ENCODE results near the gene MAGI2.

The MAGI2 gene

GRCh38 chr7:78712111-78712510 lies 741.4 kb downstream of the MAGI2 start:
- DNase-seq = no peak

DNA sequence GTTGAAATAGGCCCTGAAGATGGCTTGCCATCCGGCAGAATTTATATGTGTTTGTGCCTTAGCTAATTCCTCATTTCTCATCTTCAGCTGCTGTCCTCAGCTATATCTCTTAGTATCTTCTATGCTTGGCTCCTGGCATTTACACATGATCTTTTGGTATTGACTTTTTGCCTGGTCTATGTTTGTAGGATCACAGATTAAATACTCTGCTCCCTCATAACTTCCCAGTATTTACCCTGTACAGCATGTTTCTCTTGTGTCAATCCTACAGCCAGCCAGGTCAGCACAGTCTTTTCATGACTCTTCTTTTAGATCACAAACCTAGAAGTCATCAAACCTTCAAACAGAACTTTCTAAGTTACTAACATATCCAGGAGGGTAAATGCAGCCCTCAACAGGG lies 743.8 kb downstream of the MAGI2 start:
- no peak for DNase-seq

GRCh38 chr7:78704504-78704903 lies 749.0 kb downstream of the MAGI2 start:
- DNase-seq = no peak

DNA sequence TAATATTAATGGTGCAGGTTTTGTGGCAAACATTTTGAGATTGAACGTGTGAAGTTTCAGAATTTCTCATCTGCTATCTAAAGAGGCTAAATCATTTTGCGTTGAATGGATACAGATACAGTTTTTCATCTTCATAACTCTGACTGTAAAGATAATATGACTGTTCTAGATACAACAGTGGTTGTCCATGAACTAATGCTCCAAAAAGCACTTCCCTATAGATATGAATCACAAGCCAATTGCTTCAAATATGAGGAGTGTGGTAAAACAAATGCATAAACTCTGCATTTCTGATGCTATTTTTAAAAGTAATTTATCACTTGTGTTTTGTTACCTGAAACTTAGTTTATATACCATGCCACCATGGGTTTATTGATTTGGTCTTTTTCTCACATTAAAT lies 750.1 kb downstream of the MAGI2 start:
- no peak for DNase-seq

DNA sequence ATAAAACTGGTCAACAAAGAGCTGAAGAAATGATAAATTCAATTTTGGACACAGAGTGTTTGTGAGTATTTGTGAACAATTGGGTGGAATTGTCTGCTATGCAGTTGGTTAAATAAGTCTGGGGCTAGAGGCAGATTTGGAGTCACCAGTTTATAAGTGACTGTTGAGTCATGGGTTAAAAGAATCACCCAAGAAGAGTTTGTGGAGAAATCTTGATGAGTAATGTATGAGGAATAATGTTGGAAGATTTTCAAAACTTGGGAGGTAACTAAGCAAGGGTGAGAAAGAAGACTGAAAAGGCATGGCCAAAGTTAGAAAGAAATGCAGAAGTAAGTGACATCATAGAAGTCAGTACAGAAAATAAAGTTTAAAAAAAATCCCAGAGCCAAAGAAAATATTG lies 750.7 kb downstream of the MAGI2 start:
- no peak for DNase-seq

GRCh38 chr7:78695826-78696225 lies 757.6 kb downstream of the MAGI2 start:
- DNase-seq = no peak

DNA sequence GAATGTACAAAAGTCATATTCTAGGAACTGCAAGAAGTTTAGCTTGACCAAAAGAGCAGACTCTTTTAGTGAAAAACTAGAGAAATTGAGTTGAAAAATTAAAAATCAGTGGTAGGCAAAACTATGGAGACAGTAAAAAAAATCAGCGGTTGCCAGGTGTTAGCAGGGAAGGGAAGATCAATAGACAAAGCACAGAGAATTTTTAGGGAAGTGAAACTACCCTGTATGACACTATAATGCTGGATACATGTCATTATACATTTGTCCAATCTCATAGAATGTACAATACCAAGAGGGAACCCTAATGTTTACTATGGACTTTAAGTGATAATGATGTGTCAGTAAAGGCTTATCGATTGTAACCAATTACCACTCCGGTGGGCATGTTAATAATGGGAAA lies 761.9 kb downstream of the MAGI2 start:
- no peak for DNase-seq

DNA sequence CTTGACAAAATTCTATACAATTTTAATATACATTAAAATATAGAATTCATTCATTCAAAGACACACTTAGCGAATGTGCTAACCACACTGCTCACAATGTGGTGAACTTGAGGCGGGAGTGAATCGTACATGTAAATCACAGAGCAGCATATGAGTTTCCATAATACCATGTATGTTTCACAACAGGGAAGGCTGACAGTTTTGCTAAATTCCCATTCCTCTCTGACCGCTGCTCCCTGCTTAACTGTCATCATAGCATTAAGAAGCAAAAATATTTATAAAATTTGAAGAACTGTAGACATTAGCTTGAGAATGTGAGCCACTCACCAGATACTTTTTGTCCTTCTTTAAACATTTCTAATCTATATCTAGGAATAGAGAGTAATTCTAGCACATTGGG lies 763.3 kb downstream of the MAGI2 start:
- DNase-seq = no peak

DNA sequence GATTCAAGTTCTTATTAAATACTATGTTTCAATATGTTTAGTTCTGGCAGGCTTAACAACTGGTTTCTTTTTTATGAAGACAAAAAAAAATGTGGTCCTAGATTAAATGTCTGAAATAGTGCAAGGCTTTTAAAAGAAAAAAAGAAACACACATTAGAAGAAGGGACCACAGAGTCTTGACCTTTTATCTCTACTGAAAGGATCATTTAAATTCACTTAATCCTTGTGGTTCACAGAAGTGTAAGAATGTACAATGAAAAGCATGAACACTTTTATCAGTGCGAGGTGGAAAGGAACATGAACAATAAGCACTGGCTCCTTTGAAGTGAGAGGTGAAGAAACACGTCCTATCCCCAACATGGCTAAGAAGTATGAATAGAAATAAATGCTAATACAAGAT lies 765.1 kb downstream of the MAGI2 start:
- DNase-seq = no peak

- DNase-seq = no peak
Measured at GRCh38 chr7:78686189-78686588, 767.3 kb downstream of the MAGI2 start.

DNA sequence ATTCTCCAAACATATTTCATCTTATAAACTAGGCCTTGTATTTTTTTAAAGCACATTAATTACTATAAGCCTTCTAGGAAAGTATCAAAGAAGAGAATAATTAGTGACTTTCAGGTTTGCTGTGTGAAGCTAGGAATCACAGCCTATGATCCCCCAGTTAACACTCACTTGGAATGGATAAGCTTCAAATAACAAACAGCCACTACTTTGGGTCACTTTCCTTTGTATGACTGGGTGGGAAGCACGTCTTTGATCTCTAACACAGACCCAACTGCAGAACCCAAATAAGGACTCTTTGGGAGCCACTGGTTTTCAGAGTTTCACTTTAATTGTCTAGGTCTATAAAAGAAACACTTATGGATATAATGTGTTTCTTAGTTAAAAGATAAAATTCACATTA lies 769.3 kb downstream of the MAGI2 start:
- no peak for DNase-seq

- no peak for DNase-seq
Measured at GRCh38 chr7:78683566-78683965, 769.9 kb downstream of the MAGI2 start.

DNA sequence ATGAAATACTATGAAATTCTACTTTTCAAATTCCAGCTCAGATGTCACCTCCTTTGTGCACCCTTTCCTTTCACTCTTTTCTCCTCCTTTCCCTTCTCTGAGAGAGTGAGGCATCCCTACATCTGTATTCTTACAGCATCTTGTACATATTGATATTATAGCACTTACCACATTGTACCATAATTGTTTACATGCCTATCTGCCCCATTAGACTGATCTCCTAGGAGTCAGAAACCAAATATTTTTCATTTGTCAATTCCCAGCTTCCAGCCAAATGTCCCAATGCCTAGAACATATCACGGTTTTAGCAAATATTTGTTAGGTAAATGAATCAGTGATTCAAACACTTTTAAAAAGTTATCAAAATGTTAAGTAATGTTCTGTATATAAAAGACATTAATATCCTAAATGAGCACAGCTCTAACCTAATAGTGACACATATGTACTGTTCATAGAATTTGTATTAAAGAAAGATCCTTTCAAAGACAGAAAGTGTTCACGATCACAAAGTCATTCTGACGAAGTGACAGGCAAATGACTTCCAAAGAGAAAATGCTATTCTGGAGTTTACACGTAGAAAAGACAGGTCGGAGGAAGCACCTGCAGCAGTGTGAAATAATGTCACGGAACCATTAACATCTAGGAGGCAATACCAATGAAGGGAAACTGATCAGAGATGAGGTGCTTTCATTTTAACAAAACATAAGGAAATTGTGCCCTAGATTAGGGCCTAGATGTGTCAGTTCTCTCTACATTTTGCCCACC lies 774.2 kb downstream of the MAGI2 start:
- no peak for DNase-seq

DNA sequence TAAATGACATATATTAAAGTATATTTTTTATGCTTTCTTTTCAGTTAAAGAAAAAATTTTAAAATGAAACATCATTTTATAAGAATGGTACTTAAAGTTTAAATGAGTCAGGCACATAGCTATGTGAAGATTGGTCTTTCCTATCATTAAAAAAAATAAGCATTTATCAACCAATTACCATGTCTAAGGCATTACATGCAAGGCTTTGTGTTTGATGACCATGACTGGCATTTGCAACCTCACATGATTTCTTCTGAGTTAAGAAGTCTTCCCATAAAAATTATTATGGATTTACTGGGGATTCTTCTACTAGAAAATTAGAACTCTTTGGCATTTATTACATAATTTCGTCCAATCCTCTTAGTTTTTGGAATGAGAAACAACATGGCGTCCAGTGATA lies 776.1 kb downstream of the MAGI2 start:
- no peak for DNase-seq

DNA sequence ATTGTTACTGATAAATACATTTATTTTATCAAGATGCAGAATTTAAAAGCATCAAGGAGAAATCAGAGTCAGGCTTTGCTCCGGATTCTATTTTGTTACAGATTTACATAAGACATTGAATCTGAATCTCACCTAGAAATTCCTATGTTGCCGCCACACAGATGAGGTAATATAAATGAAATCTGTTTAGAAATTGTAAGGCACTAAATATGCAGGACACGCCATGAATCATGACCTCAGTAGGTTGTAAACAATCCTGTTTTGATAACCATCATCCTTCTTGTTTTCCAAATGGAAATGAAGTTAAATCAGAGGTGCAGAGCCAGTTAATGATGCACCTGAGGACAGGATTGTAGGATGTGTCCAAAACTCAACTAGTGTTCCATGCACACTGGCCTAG lies 778.0 kb downstream of the MAGI2 start:
- DNase-seq = no peak

DNA sequence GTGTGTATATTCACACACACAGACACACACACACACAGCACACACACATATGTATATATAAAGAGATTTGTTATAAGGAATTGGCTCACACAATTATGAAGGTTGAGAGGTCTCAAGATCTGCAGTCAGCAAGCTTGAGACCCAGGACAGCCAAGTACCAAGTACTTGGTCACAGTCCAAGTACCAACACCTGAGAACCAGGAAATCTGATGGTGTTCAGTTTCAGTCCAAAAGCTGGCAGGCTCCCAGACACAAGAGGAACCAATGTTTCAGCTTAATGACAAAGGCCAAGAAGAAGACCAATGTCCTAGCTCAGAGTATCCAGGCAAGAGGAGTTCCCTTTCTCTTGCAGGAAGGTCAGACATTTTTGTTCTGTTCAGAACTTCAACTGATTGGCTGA lies 780.2 kb downstream of the MAGI2 start:
- DNase-seq = no peak

DNA sequence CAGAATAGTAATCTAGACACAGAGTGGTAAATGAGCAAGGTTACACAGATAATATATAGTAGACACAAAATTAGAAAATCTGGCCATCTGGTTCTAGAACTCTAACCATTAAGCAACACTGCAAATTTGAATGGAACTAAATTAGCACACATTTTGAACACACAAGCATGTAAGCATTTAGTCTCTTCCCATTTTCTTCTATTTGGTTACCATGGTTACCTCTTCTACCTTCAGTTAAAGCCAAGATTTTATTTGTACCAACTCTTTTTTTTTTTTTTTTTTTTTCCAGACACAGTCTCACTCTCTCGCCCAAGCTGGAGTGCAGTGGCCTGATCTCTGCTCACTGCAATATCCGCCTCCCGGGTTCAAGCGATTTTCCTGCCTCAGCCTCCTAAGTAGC lies 790.5 kb downstream of the MAGI2 start:
- no peak for DNase-seq

DNA sequence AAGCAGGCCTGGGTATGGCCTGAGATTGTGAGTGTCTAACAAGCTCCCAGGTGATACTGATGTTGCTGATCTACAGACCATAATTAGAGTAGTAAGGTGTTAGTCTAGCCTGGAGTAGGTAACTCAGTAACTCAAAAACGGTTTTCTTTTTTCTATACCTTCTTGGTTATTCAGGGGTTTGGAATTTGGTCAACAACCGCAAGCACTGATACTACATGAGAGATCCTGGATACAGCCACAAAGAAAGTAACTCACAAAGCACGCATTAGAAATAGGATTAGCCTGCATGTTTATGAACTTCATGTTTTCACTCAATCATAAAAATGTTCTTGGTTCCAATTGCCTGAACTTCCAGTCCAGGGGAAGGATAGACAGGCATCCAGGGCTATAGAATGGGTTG lies 803.5 kb downstream of the MAGI2 start:
- DNase-seq = no peak

- DNase-seq = no peak
Measured at GRCh38 chr7:78649236-78649635, 804.2 kb downstream of the MAGI2 start.

GRCh38 chr7:78642751-78643150 lies 810.7 kb downstream of the MAGI2 start:
- DNase-seq = no peak

DNA sequence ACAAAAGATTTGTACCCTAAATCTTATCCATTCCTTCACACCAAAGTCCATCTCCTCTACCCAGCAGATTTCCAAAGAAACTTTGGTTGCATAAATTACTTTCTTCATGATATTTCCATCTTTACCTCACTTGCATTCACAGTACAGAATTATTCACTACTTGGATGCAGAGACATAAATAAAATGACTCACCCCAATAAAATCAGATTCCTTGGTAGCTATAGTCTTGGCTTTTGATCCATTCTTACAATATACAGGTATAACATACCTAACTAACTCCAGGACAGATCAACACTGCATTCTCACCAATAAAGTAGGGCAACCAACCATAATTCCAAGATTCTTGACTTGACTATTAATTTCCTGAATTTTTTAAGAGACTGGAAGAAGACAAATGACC lies 815.1 kb downstream of the MAGI2 start:
- DNase-seq = no peak

GRCh38 chr7:78636727-78637126 lies 816.7 kb downstream of the MAGI2 start:
- no peak for DNase-seq

- no peak for DNase-seq
Measured at GRCh38 chr7:78635026-78635793, 818.3 kb downstream of the MAGI2 start.

DNA sequence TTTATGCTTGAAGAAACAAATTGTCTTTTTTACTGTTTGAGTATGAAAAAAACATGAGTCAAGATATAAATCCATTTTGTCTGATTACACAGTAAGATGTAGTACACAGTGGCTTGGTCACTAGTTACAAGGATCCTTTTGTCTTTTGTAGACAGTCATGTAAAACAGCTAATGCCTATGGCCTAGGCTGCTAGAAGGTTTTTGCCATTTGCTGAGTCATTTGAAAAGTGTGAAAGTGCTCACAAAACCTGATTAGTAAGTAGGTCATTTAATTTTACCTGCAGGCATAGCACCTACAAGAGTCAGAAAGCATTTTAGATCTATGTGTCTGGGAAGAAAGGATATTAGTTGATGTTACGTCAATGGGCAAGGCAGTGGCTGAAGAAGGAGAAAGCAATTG lies 819.4 kb downstream of the MAGI2 start:
- peak in 1 of 14 donors; percentile 1 for DNase-seq

All from C1 segment of cervical spinal cord (tissue), 14 donors.